AG04449 (cell line): ENCODE results near the gene MFN2.

Experiments
- CTCF ChIA-PET: fragments of 350-600 bp; formaldehyde crosslinking; extraction: SDS; loops from one replicate; lab custom pipeline; 2021; ENCODE audit warnings: antibody characterized with exemption; lab: Yijun Ruan, JAX
- POLR2A ChIA-PET: fragments of 400-600, 350-600 bp; formaldehyde crosslinking; extraction: SDS; loops from one replicate; lab custom pipeline; 2020; ENCODE audit warnings: antibody characterized with exemption, inconsistent platforms; lab: Yijun Ruan, JAX
- DNase-seq: peaks from one replicate; pipeline ENCODE4 v3.0.0-alpha.2; 2010; ENCODE audit warnings: low read depth, low spot score
- H3K4me3 ChIP-seq: 2 replicates; pipeline ENCODE4 v1.5.1; 2011; ENCODE audit warnings: low read depth, mild to moderate bottlenecking, control low read depth, low read length
- TF ChIP-seq, protein P1 (sequence below): IDR thresholded peaks from one replicate; pipeline ENCODE4 v1.5.1; 2011; ENCODE audit warnings: mild to moderate bottlenecking, moderate library complexity, low read length, control low read depth, inconsistent platforms; ENCODE audit not compliant: insufficient read depth; ENCODE audit errors: missing control alignments

The MFN2 gene

DNA sequence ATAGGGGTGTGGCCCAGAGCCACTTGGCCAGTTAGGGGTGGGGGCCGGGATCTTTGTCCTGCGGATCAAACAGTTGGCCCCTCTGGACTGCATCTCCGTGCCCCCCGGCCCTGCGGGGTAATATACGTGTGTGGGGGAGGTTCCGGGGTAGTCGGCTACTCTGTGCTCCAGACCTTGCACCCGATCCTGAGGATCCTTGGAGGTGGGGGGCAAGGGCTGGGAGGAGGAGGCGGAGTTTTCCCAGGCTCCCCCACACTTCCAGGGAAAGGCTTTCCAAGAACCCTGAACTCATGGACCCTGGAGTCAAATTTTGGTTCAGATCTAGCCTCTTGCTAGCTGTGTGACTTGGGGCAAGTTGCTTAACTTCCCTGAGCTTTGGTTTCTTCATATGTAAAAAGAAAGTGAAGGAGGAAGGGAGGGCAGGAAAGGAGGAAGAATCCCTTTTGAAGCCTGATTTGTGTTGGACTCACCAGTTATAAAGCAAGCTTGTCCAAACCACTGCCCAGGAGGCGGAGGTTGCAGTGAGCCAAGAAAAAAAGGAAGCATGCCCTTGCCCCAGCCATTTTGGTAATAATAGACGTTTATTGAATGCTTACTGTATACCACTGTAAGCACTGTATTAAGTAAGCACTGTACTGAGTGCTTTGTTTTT, 39.7 kb downstream of the MFN2 start:
- ChIA-PET CTCF (interaction anchor here (0.8 to 3.7 kb wide), 3 partner anchors 11 to 102 kb away, joined by 4 to 17 read pairs (median 11); no protein-coding TSS in a partner anchor), POLR2A (interaction anchor here (1.1 to 2.3 kb wide), 6 partner anchors 9 to 112 kb away, joined by 3 to 9 read pairs (median 6); no protein-coding TSS in a partner anchor)
- TF ChIP-seq, protein P1, sequence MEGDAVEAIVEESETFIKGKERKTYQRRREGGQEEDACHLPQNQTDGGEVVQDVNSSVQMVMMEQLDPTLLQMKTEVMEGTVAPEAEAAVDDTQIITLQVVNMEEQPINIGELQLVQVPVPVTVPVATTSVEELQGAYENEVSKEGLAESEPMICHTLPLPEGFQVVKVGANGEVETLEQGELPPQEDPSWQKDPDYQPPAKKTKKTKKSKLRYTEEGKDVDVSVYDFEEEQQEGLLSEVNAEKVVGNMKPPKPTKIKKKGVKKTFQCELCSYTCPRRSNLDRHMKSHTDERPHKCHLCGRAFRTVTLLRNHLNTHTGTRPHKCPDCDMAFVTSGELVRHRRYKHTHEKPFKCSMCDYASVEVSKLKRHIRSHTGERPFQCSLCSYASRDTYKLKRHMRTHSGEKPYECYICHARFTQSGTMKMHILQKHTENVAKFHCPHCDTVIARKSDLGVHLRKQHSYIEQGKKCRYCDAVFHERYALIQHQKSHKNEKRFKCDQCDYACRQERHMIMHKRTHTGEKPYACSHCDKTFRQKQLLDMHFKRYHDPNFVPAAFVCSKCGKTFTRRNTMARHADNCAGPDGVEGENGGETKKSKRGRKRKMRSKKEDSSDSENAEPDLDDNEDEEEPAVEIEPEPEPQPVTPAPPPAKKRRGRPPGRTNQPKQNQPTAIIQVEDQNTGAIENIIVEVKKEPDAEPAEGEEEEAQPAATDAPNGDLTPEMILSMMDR, result no peak
- H3K4me3 ChIP-seq, result peak overlapping the region; percentile 85
- no peak for DNase-seq

DNA sequence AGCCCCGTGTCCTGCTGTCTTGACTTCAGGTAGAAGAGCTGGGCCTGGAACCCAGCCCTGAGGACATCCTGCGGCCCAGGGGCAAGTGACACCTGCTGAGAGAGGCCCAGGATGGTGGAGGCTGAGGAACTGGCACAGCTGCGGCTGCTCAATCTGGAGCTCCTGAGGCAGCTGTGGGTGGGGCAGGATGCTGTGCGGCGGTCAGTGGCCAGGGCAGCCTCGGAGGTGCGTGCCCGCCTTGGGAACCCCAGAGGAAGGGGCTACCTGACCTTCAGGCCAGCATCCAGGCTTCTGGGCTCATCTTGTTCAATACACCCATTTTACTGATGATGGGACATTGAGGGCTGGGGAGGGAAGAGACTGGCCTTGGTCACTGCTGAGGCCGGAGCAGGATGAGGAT, 41.4 kb downstream of the MFN2 start:
- TF ChIP-seq, protein P1, result no peak
- ChIA-PET POLR2A (interaction anchor here (1.4 kb wide), 1 partner anchor 19 kb away, joined by 3 read pairs; no protein-coding TSS in a partner anchor), CTCF (interaction anchor here (1.6 to 3.7 kb wide), 3 partner anchors 10 to 187 kb away, joined by 3 to 17 read pairs (median 12); no protein-coding TSS in a partner anchor)
- no peak for DNase-seq
- H3K4me3 ChIP-seq, result no peak overlapping the region

DNA sequence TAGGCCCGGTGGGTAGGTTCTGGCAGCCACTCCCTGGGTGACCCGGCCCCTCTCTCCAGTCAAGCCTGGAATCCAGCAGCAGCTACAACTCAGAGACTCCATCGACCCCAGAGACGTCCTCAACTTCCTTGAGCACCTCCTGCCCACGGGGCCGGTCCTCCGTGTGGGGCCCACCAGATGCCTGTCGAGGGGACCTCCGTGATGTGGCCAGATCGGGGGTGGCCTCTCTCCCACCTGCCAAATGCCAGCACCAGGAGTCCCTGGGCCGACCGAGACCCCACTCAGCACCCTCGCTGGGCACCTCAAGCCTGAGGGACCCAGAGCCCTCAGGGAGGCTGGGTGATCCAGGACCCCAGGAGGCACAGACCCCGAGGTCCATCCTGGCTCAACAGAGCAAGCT, 41.8 kb downstream of the MFN2 start:
- ChIA-PET POLR2A (interaction anchor here (1.4 kb wide), 1 partner anchor 19 kb away, joined by 3 read pairs; no protein-coding TSS in a partner anchor), CTCF (interaction anchor here (1.6 to 2.9 kb wide), 2 partner anchors 10 to 186 kb away, joined by 3 to 12 read pairs; no protein-coding TSS in a partner anchor)
- no peak overlapping the region for H3K4me3 ChIP-seq
- no peak for DNase-seq
- TF ChIP-seq, protein P1, result no peak

DNA sequence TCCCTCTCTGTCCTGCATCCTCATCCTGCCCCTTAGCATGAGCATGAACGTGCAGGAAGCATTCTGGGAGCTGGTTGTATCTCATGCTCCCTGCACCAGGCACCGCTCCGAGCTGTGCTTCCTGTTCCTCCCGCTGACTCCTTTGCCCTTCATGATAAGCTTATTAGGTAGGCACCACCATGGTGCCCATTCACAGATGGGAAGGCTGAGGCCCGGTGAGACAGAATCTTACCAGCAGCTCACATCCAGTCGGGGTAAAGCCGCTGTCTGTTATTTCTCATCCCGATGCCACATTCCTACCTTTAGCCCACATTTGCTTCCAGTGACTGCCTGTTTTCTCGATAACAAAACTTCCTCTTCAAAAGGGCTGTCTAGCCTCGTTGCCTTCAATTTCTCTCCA, 46.3 kb downstream of the MFN2 start:
- TF ChIP-seq, protein P1, result no peak
- CTCF ChIA-PET, result no interaction called here
- POLR2A ChIA-PET, result no interaction called here
- H3K4me3 ChIP-seq, result no peak overlapping the region
- no peak for DNase-seq

DNA sequence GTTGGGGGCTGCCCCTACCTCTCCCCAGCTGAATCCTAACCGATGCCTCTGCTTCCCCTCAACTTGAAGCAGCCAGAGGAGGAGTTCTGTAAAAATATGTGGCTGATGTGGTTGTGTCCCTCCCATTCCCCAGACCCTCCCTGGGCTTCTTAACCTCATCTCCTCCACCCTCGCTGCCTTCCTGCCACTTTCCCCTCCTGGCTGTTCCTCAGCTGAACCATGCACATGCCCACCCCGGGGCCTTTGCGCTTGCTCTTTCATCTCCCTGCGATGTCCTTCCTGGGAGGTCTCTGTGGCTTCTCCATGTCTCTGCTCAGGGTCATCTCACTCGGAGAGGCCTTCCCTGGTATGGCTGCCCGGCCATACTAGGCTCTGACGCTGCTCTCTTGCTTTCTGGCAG, 48.0 kb downstream of the MFN2 start:
- DNase-seq, result no peak
- TF ChIP-seq, protein P1, result no peak
- CTCF ChIA-PET, result no interaction called here
- no peak overlapping the region for H3K4me3 ChIP-seq
- POLR2A ChIA-PET, result no interaction called here

DNA sequence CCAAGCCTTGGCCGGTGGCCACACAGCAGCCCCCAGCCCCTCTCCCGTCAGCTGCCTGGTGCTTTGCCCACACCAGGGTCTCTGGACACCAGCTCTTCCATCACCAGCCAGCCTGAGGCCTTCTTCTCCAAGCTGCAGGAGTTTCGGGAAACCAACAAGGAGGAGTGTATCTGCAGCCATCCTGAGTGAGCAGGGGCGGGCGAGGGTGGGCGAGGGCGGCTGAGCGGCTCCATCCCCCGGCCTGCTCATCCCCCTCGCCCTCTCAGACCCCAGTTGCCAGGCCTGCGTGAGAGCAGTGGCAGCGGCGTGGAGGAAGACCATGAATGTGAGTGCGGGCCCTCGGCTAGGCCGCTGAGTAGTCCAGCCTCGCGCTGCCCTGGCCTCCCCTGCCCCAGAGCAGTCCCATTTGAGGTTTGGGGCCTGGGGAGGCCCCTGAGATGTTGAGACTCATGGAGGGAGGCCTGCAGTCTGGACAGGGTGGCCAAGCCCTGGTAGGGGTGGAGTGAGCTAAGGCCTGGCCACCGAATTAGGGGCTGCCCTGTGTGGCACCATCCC, 48.8 kb downstream of the MFN2 start:
- TF ChIP-seq, protein P1, result no peak
- no peak overlapping the region for H3K4me3 ChIP-seq
- ChIA-PET CTCF (interaction anchor here (0.9 kb wide), 1 partner anchor 10 kb away, joined by 3 read pairs; no protein-coding TSS in a partner anchor), POLR2A (interaction anchor here (1.3 kb wide), 1 partner anchor 10 kb away, joined by 7 read pairs; the partner anchor contains the start of gene MIIP)
- DNase-seq, result no peak
